Right cardiac atrium (tissue), 5 donors: Measurements from ENCODE around the gene TAPT1. TPM values are rescaled to one million over a fixed set of nuclear protein-coding genes. Genes with fewer than 3 reads are reported as not detected.
A peak's percentile ranks its signal among the peaks of the same experiment; 100 is the strongest.

Source experiments
- ATAC-seq, 2 donors: fragments of 200-7000 bp; cut with Tn5 transposase; one replicate each; pipeline versions ENCODE4 v1.8.0 to v1.9.1; 2020; ENCODE audit warnings: moderate library complexity in 2 of 2, mild to moderate bottlenecking in 1 of 2
- DNase-seq, 3 donors: peaks; one replicate each; pipeline ENCODE4 v3.0.0-alpha.2; 2020
- H3K27ac ChIP-seq: one replicate; pipeline ENCODE4 v1.5.1; 2013; ENCODE audit warnings: mild to moderate bottlenecking, low read length, control low read depth, moderate library complexity
- H3K27me3 ChIP-seq: one replicate; pipeline ENCODE4 v1.6.1; 2013; ENCODE audit not compliant: control insufficient read depth, insufficient read depth
- H3K4me1 ChIP-seq: one replicate; pipeline ENCODE4 v1.6.1; 2013; ENCODE audit warnings: low read length; ENCODE audit not compliant: control insufficient read depth, insufficient read depth
- H3K4me3 ChIP-seq: one replicate; pipeline ENCODE4 v1.5.1; 2013; ENCODE audit warnings: low read length, control low read depth
- H3K9me3 ChIP-seq: one replicate; pipeline ENCODE4 v1.6.1; 2013; ENCODE audit warnings: low read length; ENCODE audit not compliant: control insufficient read depth
- WGBS: extraction: QIAGEN DNeasy Blood & Tissue Kit; methylation state at CpG from one replicate; pipeline ENCODE4 v1.1.7; 2013; 5-methylcytosine and 5-hydroxymethylcytosine counted together
- intact Hi-C, 4 donors: fragments of 100-400 bp; cut with DNase I; formaldehyde crosslinking; loops; one replicate each; pipeline versions ENCODE4 v1.11.0 to v1.14.0; 2022 to 2023
- polyA plus RNA-seq: library from polyadenylated mRNA; stranded (reverse); fragments of 200-250 nt; gene quantifications from one replicate; pipeline ENCODE4 v1.2.3, GENCODE V29; 2013
- total RNA-seq, 4 donors: library from RNA; stranded (reverse); fragmentation: NEBNext Ultra II Directional; extraction: Animal tissue kit (Norgen Biotek cat#: 25700); gene quantifications; one replicate each; pipeline ENCODE4 v1.2.1, GENCODE V29; 2021
- donor health status: healthy with polysubstance abuse.
- donor health status: DM: no; HTN: yes; CAD: no.
- donor health status: DM: no; HTN: no; CAD: no.
- donor health status: DM: no; HTN: yes; CAD: no; lungs with severe emphysema.
- donor health status: DM: yes; HTN: yes; CAD: no.

Gene TAPT1
- total and polyA plus RNA-seq, 5 donors: 16.9 to 49.0 (median 39.1) TPM

DNA sequence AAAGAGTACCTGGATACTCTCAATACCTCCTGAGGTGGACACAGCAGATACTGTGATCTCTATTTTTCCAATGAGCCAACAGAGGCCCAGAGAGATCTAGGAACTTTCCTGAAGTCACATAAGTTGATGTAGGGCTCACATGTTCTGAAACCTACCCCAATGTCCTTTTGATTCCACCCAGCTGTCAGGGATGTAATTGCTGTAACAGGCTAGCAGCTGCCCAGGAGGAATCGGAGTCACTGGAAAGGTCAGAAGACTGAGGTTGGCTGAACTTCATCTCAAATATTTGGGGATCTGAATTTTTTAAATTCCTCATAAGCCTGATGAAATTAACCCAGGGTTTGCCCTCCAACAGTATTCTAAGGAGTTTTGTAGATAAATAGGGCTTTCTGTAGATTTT is 90.0 kb downstream of the TAPT1 start:
- H3K4me1 ChIP-seq: no peaks in the 10 kb centered on the region
- intact Hi-C loops: no loop called here
- no peak overlapping the region for H3K27ac ChIP-seq
- no peak overlapping the region for H3K4me3 ChIP-seq
- WGBS: 31% methylated on average over 1 of the region's 1 CpG
- no peak for ATAC-seq
- no peaks in the 10 kb centered on the region for H3K27me3 ChIP-seq
- H3K9me3 ChIP-seq: no peaks in the 10 kb centered on the region
- no peak for DNase-seq

DNA sequence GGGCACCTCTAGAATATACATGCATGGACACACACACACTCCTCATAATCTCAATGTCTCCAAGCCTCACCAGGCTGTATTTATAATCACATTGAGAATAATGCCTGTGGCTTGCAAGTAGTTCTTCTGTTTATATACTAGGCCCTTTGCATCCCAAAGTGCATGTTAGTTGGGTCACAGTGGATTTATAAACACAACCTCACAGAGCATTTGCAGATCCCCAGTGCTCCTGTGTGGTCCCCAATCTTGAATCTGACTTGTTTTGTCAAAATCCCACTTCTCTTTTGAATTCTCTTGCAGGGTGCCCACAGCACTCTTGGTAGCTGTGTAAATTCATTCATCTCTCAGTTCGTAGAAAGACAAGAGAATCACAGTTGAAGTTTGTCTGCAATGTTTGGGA is 92.9 kb downstream of the TAPT1 start:
- H3K4me3 ChIP-seq: no peak overlapping the region
- no peaks in the 10 kb centered on the region for H3K9me3 ChIP-seq
- H3K4me1 ChIP-seq: no peaks in the 10 kb centered on the region
- no peak overlapping the region for H3K27ac ChIP-seq
- H3K27me3 ChIP-seq: no peaks in the 10 kb centered on the region
- intact Hi-C loops: no loop called here
- DNase-seq (no peak), ATAC-seq (no peak)
- 85% methylated on average over 1 of the region's 1 CpG for WGBS

- intact Hi-C loops: no loop called here
- Histone ChIP-seq H3K27ac (no peak overlapping the region), H3K4me1 (no peaks in the 10 kb centered on the region), H3K27me3 (no peaks in the 10 kb centered on the region), H3K9me3 (no peaks in the 10 kb centered on the region), H3K4me3 (no peak overlapping the region)
- DNase-seq: no peak
- WGBS: 97% methylated on average over 1 of the region's 1 CpG
- ATAC-seq: no peak
Measured at GRCh38 chr4:16131293-16131692, 95.0 kb downstream of the TAPT1 start.

DNA sequence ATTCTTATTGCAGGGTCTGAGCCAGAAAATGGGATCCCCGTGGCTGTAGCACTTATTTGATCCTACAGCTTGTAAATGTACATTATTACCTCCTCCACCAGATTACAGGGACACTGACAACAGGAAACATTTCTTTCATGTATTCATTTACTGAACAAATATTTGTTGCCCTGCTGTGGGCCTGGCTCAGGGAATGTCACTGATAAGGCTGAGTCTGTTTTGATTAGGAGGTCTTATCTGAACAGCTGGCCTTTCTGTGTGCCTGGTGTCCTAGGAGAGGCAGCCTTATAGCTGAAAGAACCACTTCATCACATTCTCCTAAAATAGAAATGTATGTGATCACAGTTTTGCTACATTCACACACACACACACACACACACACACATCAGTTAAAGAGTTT is 96.9 kb downstream of the TAPT1 start:
- ATAC-seq (peak; percentile 73 to 78), DNase-seq (no peak)
- Histone ChIP-seq H3K9me3 (no peaks in the 10 kb centered on the region), H3K27me3 (no peaks in the 10 kb centered on the region), H3K27ac (no peak overlapping the region), H3K4me3 (no peak overlapping the region), H3K4me1 (no peaks in the 10 kb centered on the region)
- WGBS: 36% methylated on average over 1 of the region's 1 CpG
- intact Hi-C loops: no loop called here

- H3K9me3 ChIP-seq: no peaks in the 10 kb centered on the region
- H3K4me1 ChIP-seq: no peaks in the 10 kb centered on the region
- DNase-seq: no peak
- intact Hi-C loops: no loop called here
- no peak overlapping the region for H3K4me3 ChIP-seq
- WGBS: 96% methylated on average over 1 of the region's 1 CpG
- no peaks in the 10 kb centered on the region for H3K27me3 ChIP-seq
- no peak overlapping the region for H3K27ac ChIP-seq
- no peak for ATAC-seq
Measured at GRCh38 chr4:16126714-16127113, 99.6 kb downstream of the TAPT1 start.

DNA sequence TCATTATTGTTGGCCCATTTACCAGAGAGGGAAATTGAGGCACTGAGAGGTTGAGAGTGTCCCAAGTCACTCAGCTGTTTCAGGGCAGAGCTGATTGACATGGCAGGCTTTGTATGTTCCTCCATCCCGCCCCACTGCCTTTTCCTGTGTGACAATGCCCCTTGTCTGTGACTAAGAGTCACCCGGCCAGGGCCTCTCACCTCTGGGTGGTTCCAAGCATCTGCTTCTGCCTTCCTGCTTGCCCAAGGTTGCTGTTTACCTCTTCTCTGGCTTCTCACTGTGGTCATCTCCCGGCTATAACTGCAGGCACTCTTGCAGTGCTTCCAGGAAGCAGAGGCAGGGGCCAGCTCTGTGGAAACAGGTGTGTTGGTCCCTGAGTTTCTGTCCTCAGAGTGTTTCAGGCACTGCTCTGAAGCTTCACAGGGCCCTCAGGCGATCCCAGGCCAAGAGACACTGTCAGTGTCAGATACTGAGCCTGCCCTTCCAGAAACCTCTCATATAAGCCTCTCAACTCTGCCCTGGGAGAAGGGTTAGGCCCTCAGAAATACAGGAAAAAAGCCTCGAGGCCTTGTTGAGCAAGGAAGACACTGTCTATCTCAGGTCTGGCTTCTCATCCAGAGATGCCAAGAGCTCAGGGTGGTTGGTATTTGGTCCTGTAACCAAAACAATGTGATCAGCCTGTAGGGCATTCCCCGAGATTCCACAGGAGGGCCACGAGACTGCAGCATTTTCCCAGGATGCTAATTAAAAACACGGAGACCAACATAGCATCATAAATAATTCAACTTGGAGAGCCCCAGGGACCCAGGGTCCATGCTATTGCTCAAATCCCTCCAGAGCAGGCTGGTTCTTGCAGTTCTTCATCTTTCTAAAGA is 100.5 kb downstream of the TAPT1 start:
- Histone ChIP-seq H3K27ac (peak overlapping the region; percentile 67), H3K4me1 (no peaks in the 10 kb centered on the region), H3K9me3 (no peaks in the 10 kb centered on the region), H3K27me3 (no peaks in the 10 kb centered on the region), H3K4me3 (no peak overlapping the region)
- ATAC-seq: peak in 1 of 2 donors; percentile 23
- 62% methylated on average over 8 of the region's 8 CpGs for WGBS
- DNase-seq: no peak
- intact Hi-C loops: no loop called here

DNA sequence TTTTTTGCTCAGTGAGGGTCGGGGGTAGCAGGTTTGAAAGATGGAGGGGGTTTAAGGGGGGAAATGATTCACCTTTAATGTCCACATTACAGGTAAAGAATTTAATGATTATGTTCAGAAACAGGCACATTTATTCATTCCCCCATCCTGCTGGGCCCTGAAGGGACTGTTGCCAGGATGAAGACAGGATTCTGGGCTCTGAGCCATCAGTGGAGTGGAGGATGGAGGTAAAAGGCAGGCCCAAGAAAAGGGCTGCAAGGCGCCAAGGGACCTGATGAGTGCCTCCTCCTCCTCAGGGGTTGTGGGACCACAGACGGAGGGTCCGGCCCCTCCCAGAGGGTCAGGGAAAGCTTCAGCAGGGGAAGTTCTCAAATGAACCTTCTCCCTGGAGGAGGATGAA is 102.0 kb downstream of the TAPT1 start:
- Histone ChIP-seq H3K9me3 (no peaks in the 10 kb centered on the region), H3K27ac (no peak overlapping the region), H3K4me1 (peaks cover 2% of the 10 kb centered on the region), H3K4me3 (no peak overlapping the region), H3K27me3 (no peaks in the 10 kb centered on the region)
- intact Hi-C loops: no loop called here
- DNase-seq (peak in 1 of 3 donors; percentile 53), ATAC-seq (no peak)
- whole genome bisulfite sequencing: 63% methylated on average over 4 of the region's 4 CpGs

DNA sequence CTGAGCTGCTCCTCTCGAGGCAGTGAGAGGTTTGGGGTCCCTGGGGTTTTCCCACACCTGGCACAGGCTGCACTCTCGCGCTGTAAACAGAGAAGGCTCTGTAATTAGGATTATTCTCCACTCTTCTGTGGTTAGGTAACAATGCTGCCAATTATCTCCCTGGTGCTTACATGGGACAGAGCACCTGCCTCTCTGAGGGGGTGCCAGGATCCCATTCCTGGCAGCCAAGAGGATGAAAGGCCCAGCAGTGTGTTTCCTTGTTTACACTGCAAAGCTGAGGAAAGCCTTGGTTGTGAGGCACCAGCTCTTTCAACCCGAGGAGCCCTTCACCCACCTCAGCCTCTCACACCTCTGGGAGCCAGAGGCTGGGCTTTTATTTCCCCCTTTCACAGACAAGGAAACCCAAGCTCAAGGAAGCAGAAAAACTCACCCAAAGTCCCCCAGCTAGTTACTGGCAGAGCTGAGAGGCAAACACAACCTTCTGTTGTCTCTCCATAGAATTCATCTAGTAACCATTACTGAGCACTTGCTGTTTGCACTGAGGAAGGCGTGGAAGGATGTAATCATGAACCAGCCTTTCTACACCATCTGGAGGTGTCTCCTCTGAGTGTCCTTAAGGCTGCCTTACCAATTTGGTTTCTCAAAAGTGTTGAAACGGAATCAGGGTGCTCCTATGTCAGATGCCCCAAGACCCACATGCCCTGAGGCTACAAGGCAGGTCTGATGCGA is 102.8 kb downstream of the TAPT1 start:
- WGBS: 72% methylated on average over 7 of the region's 7 CpGs
- intact Hi-C loops: no loop called here
- Histone ChIP-seq H3K9me3 (no peaks in the 10 kb centered on the region), H3K4me3 (no peak overlapping the region), H3K27ac (no peak overlapping the region), H3K27me3 (no peaks in the 10 kb centered on the region), H3K4me1 (peaks cover 2% of the 10 kb centered on the region)
- ATAC-seq: no peak
- DNase-seq: no peak

- Histone ChIP-seq H3K4me3 (no peak overlapping the region), H3K9me3 (no peaks in the 10 kb centered on the region), H3K27me3 (no peaks in the 10 kb centered on the region), H3K4me1 (peaks cover 2% of the 10 kb centered on the region), H3K27ac (no peak overlapping the region)
- 79% methylated on average over 5 of the region's 5 CpGs for WGBS
- ATAC-seq (no peak), DNase-seq (no peak)
- intact Hi-C loops: no loop called here
Measured at GRCh38 chr4:16122784-16123183, 103.5 kb downstream of the TAPT1 start.

GRCh38 chr4:16122308-16122711 is 104.0 kb downstream of the TAPT1 start:
- DNase-seq (no peak), ATAC-seq (no peak)
- WGBS: 64% methylated on average over 4 of the region's 4 CpGs

DNA sequence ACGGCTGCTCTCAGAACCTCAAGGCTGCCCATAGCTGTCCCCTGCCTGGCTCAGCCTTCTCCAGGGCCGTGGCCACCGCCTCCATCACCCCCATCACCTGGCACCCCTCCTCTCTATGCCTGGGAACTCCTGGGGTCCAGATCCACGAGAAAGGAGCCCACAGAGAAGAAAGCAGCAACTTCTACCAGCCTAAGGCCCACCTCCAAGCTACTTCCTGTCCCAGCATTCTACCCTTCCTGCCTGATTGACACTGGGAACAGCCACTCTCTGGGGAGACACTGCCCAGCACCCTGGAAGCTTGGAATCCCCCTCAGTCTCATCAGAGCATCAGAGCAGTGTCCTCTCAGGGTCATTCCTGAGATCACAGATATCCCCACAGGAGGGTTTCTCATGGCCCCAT is 105.6 kb downstream of the TAPT1 start:
- Histone ChIP-seq H3K27ac (no peak overlapping the region), H3K9me3 (no peaks in the 10 kb centered on the region), H3K27me3 (no peaks in the 10 kb centered on the region), H3K4me1 (peaks cover 4% of the 10 kb centered on the region), H3K4me3 (no peak overlapping the region)
- intact Hi-C loops: no loop called here
- DNase-seq (no peak), ATAC-seq (no peak)
- WGBS: 93% methylated on average over 4 of the region's 4 CpGs

More at GRCh38 chr4:16122308-16122711, 104.0 kb downstream of the TAPT1 start:
- no peak overlapping the region for H3K27ac ChIP-seq
- H3K4me1 ChIP-seq: peaks cover 2% of the 10 kb centered on the region
- intact Hi-C loops: no loop called here
- H3K4me3 ChIP-seq: no peak overlapping the region
- no peaks in the 10 kb centered on the region for H3K9me3 ChIP-seq
- H3K27me3 ChIP-seq: no peaks in the 10 kb centered on the region
